Mucosa of rectum (tissue), 2 donors: ENCODE data around the gene SLAMF7.

Experiments used
- H3K27ac ChIP-seq, 2 donors: one replicate each; pipeline ENCODE4 v1.7.0; 2013; ENCODE audit warnings: inconsistent platforms in 2 of 2, low read depth in 2 of 2, low read length in 2 of 2
- H3K27me3 ChIP-seq, 2 donors: one replicate each; pipeline ENCODE4 v1.7.0; 2013; ENCODE audit warnings: low read length in 2 of 2; ENCODE audit not compliant: control insufficient read depth in 2 of 2, insufficient read depth in 2 of 2
- H3K36me3 ChIP-seq, 2 donors: one replicate each; pipeline ENCODE4 v1.7.0; 2013; ENCODE audit warnings: low read length in 2 of 2; ENCODE audit not compliant: control insufficient read depth in 2 of 2, insufficient read depth in 2 of 2
- H3K4me1 ChIP-seq, 2 donors: one replicate each; pipeline ENCODE4 v1.7.0; 2013; ENCODE audit warnings: low read length in 2 of 2, mild to moderate bottlenecking in 1 of 2; ENCODE audit not compliant: control insufficient read depth in 2 of 2, insufficient read depth in 2 of 2
- H3K4me3 ChIP-seq, 2 donors: one replicate each; pipeline ENCODE4 v1.7.0; 2013; ENCODE audit warnings: low read length in 2 of 2
- H3K9ac ChIP-seq, 2 donors: one replicate each; pipeline ENCODE4 v1.7.0; 2013; ENCODE audit warnings: low read length in 2 of 2, low read depth in 1 of 2, mild to moderate bottlenecking in 1 of 2
- H3K9me3 ChIP-seq, 2 donors: one replicate each; pipeline ENCODE4 v1.7.0; 2013; ENCODE audit warnings: low read length in 2 of 2; ENCODE audit not compliant: control insufficient read depth in 2 of 2
- donor health status: healthy.
- donor health status: Normal muscosa, but diverticular disease.

The SLAMF7 gene

GRCh38 chr1:160733898-160734297 lies 5.1 kb upstream of the SLAMF7 start:
- Histone ChIP-seq H3K4me1 (no peaks in the 10 kb centered on the region), H3K36me3 (no peaks in the 10 kb centered on the region), H3K9ac (no peak overlapping the region), H3K4me3 (no peak overlapping the region), H3K27me3 (no peaks in the 10 kb centered on the region), H3K27ac (no peak overlapping the region), H3K9me3 (no peaks in the 10 kb centered on the region)

- Histone ChIP-seq H3K27me3 (no peaks in the 10 kb centered on the region), H3K36me3 (no peaks in the 10 kb centered on the region), H3K9me3 (no peaks in the 10 kb centered on the region), H3K27ac (no peak overlapping the region), H3K4me3 (no peak overlapping the region), H3K4me1 (no peaks in the 10 kb centered on the region), H3K9ac (no peak overlapping the region)
Measured at GRCh38 chr1:160734301-160734700, 4.7 kb upstream of the SLAMF7 start.

DNA sequence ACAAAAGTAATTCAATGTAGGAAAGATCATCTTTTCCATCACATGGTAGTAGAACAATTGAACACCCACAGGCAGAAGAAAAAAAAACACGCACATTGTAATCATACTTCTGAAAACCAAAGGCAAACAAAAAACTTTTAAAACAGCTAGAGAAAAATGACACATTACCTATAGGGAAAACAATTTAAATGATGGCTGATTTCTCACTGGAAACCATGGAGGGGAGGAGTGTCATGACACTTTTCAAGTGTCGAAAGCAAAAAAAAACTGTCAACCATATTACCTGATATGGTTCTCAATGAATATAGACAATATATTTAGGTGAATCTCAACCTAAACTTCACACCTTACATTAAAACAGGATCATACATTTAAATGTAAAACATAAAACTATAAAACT lies 776 bp upstream of the SLAMF7 start:
- Histone ChIP-seq H3K4me3 (no peak overlapping the region), H3K4me1 (no peaks in the 10 kb centered on the region), H3K9me3 (no peaks in the 10 kb centered on the region), H3K36me3 (no peaks in the 10 kb centered on the region), H3K27ac (no peak overlapping the region), H3K27me3 (no peaks in the 10 kb centered on the region), H3K9ac (no peak overlapping the region)

- Histone ChIP-seq H3K27me3 (no peaks in the 10 kb centered on the region), H3K9me3 (no peaks in the 10 kb centered on the region), H3K4me3 (peak overlapping the region in 1 of 2 donors; percentile 65), H3K9ac (peak overlapping the region in 1 of 2 donors; percentile 29), H3K27ac (peak overlapping the region; percentile 47 to 49), H3K36me3 (no peaks in the 10 kb centered on the region), H3K4me1 (no peaks in the 10 kb centered on the region)
Measured at GRCh38 chr1:160740133-160740688, 1.2 kb downstream of the SLAMF7 start.

- H3K27me3 ChIP-seq: no peaks in the 10 kb centered on the region
- H3K9me3 ChIP-seq: no peaks in the 10 kb centered on the region
- no peaks in the 10 kb centered on the region for H3K36me3 ChIP-seq
- H3K4me3 ChIP-seq: peak overlapping the region; percentile 16 to 65
- peak overlapping the region in 1 of 2 donors; percentile 44 for H3K27ac ChIP-seq
- H3K9ac ChIP-seq: peak overlapping the region in 1 of 2 donors; percentile 43
- no peaks in the 10 kb centered on the region for H3K4me1 ChIP-seq
Measured at GRCh38 chr1:160741092-160741501, 2.0 kb downstream of the SLAMF7 start.

- Histone ChIP-seq H3K9me3 (no peaks in the 10 kb centered on the region), H3K4me3 (peak overlapping the region in 1 of 2 donors; percentile 65), H3K9ac (peak overlapping the region; percentile 9 to 26), H3K27ac (peak overlapping the region in 1 of 2 donors; percentile 44), H3K27me3 (no peaks in the 10 kb centered on the region), H3K36me3 (no peaks in the 10 kb centered on the region), H3K4me1 (no peaks in the 10 kb centered on the region)
Measured at GRCh38 chr1:160741612-160742348, 2.7 kb downstream of the SLAMF7 start.

- Histone ChIP-seq H3K9ac (no peak overlapping the region), H3K4me3 (peak overlapping the region in 1 of 2 donors; percentile 65), H3K36me3 (no peaks in the 10 kb centered on the region), H3K9me3 (no peaks in the 10 kb centered on the region), H3K27ac (peak overlapping the region; percentile 2 to 44), H3K27me3 (no peaks in the 10 kb centered on the region), H3K4me1 (no peaks in the 10 kb centered on the region)
Measured at GRCh38 chr1:160742428-160743127, 3.5 kb downstream of the SLAMF7 start.

DNA sequence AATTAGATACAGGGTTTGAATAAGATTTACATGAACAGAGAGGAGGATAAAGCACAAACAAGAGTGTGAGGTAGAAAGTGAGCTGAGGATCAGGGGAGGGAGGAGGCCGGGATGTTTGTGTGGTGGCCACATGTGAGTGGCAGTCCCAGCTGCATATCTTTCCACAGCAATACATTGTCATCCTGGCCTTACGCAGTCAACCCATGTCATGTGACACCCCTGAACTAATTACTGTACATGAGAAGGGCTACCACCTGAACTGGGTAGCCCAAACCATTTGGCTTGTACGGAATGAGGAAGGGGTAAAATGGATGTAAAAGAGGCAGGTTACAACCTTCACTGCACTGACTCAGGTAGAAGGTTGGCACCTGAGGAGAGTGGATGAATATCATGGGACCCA lies 4.2 kb downstream of the SLAMF7 start:
- Histone ChIP-seq H3K9me3 (no peaks in the 10 kb centered on the region), H3K36me3 (no peaks in the 10 kb centered on the region), H3K9ac (no peak overlapping the region), H3K4me1 (no peaks in the 10 kb centered on the region), H3K27me3 (no peaks in the 10 kb centered on the region), H3K27ac (peak overlapping the region; percentile 2 to 43), H3K4me3 (no peak overlapping the region)

- H3K27ac ChIP-seq: peak overlapping the region in 1 of 2 donors; percentile 43
- H3K9me3 ChIP-seq: no peaks in the 10 kb centered on the region
- H3K4me3 ChIP-seq: peak overlapping the region in 1 of 2 donors; percentile 13
- H3K36me3 ChIP-seq: no peaks in the 10 kb centered on the region
- no peaks in the 10 kb centered on the region for H3K4me1 ChIP-seq
- peak overlapping the region in 1 of 2 donors; percentile 36 for H3K9ac ChIP-seq
- no peaks in the 10 kb centered on the region for H3K27me3 ChIP-seq
Measured at GRCh38 chr1:160744199-160744851, 5.3 kb downstream of the SLAMF7 start.
